K562 (cell line): ENCODE results near the gene EML1. TPM values are rescaled to one million over a fixed set of nuclear protein-coding genes. Genes with fewer than 3 reads are reported as not detected.
A peak's percentile ranks its signal among the peaks of the same experiment; 100 is the strongest.

Source experiments
- ATAC-seq: fragments of 200-7000 bp; cut with Tn5 transposase; 3 replicates; pipeline ENCODE4 v1.9.1; 2020; ENCODE audit warnings: moderate library complexity
- BruUV-seq: library from RNA; stranded (reverse); fragments of 400-500 nt; replicated peaks from 2 replicates; lab custom pipeline; 2021; lab: Mats Ljungman, UMichigan
- CTCF ChIA-PET: fragments of 300-600 bp; formaldehyde crosslinking; extraction: SDS; loops from one replicate; lab custom pipeline; 2021; ENCODE audit warnings: low intra/inter-chr PET ratio; lab: Yijun Ruan, JAX
- POLR2A ChIA-PET: fragments of 300-600, 350-650 bp; sonication (Branson Sonifier 250); formaldehyde crosslinking; extraction: SDS; loops from one replicate; lab custom pipeline; 2021; ENCODE audit warnings: antibody characterized with exemption, inconsistent platforms; lab: Yijun Ruan, JAX
- DNase-seq, 4 experiments: peaks; one replicate each; pipeline versions ENCODE4 v3.0.0 to v3.0.0-alpha.2; 2011 to 2018; ENCODE audit warnings: low spot score in 3 of 4, mixed read lengths in 3 of 4; ENCODE audit errors: extremely low read depth in 1 of 4
- FAIRE-seq: peaks from 2 replicates; lab custom pipeline; 2011; peaks lifted over from hg19 to GRCh38; lab: Jason Lieb, UNC
- H2AFZ ChIP-seq: 2 replicates; pipeline ENCODE4 v1.6.0; 2011; ENCODE audit warnings: low read depth, low read length, control low read depth, inconsistent platforms
- H3K27ac ChIP-seq: fragments of 200-600 bp; 3 replicates; pipeline ENCODE4 v1.8.0; 2011; ENCODE audit warnings: low read depth, mild to moderate bottlenecking, control low read depth, inconsistent platforms, low read length, moderate library complexity, mixed read lengths; ENCODE audit errors: extremely low read depth
- H3K27me3 ChIP-seq, 2 experiments: fragments of 300-600 bp in 1 of 2; 2 replicates in 1 of 2; 3 replicates in 1 of 2; pipeline versions ENCODE4 v1.6.0 to v1.8.0; 2011; ENCODE audit warnings: inconsistent platforms in 2 of 2, low read length in 2 of 2, mild to moderate bottlenecking in 1 of 2, mixed read lengths in 1 of 2, moderate library complexity in 1 of 2; ENCODE audit not compliant: control insufficient read depth in 2 of 2, insufficient read depth in 2 of 2
- H3K36me3 ChIP-seq: fragments of 300-600 bp; 3 replicates; pipeline ENCODE4 v1.8.0; 2011; ENCODE audit warnings: mild to moderate bottlenecking, low read length, inconsistent platforms; ENCODE audit not compliant: control insufficient read depth, insufficient read depth
- H3K4me1 ChIP-seq, 2 experiments: fragments of 200-600 bp in 1 of 2; replicated peaks in 1 of 2; 2 replicates in 1 of 2; 3 replicates in 1 of 2; pipeline versions ENCODE4 v1.5.1 to v1.8.0; 2011; ENCODE audit warnings: inconsistent platforms in 2 of 2, low read length in 2 of 2, mild to moderate bottlenecking in 1 of 2, mixed read lengths in 1 of 2, moderate library complexity in 1 of 2; ENCODE audit not compliant: control insufficient read depth in 2 of 2, insufficient read depth in 2 of 2
- H3K4me2 ChIP-seq: 2 replicates; pipeline ENCODE4 v1.6.1; 2011; ENCODE audit warnings: low read length, control low read depth, inconsistent platforms, mixed read lengths; ENCODE audit not compliant: insufficient read depth
- H3K4me3 ChIP-seq: fragments of 200-600 bp; sonication (generic), shearing (Covaris generic); 2 replicates; pipeline ENCODE4 v1.5.1; 2016; ENCODE audit warnings: control low read depth, inconsistent platforms
- H3K79me2 ChIP-seq: fragments of 200-600 bp; 3 replicates; pipeline ENCODE4 v1.8.0; 2011; ENCODE audit warnings: low read length, inconsistent platforms; ENCODE audit not compliant: control insufficient read depth, insufficient read depth
- H3K9ac ChIP-seq, 2 experiments: 2 replicates each; pipeline versions ENCODE4 v1.6.0 to v1.6.1; 2011; ENCODE audit warnings: low read depth in 2 of 2, low read length in 2 of 2, control low read depth in 1 of 2, inconsistent platforms in 1 of 2, mild to moderate bottlenecking in 1 of 2, mixed read lengths in 1 of 2; ENCODE audit not compliant: insufficient read depth in 1 of 2
- H3K9me1 ChIP-seq: one replicate; pipeline ENCODE4 v1.6.0; 2011; ENCODE audit warnings: inconsistent platforms, mild to moderate bottlenecking, low read length, moderate library complexity; ENCODE audit not compliant: control insufficient read depth, insufficient read depth
- H3K9me3 ChIP-seq: replicated peaks from 2 replicates; pipeline ENCODE4 v1.5.1; 2011; ENCODE audit warnings: low read depth, low read length, inconsistent platforms; ENCODE audit not compliant: control insufficient read depth, insufficient read depth
- H4K20me1 ChIP-seq: replicated peaks from 2 replicates; pipeline ENCODE4 v1.6.1; 2011; ENCODE audit warnings: low read length, inconsistent platforms, mixed read lengths; ENCODE audit not compliant: control insufficient read depth, insufficient read depth
- BACH1 ChIP-seq: fragments of 200-800 bp; sonication (Bioruptor generic); IDR thresholded peaks from 2 replicates; pipeline ENCODE4 v1.6.1; 2016; ENCODE audit warnings: missing genetic modification characterization, missing compliant biosample characterization
- CC2D1A ChIP-seq: fragments of 450-650 bp; IDR thresholded peaks from 2 replicates; pipeline ENCODE4 v1.6.1; 2017; ENCODE audit warnings: mild to moderate bottlenecking
- CTCF ChIP-seq, 3 experiments: IDR thresholded peaks in 2 of 3; conservative IDR thresholded peaks in 1 of 3; 2 replicates each; pipeline ENCODE4 v1.5.1; 2011 to 2012; ENCODE audit warnings: low read length in 3 of 3, mild to moderate bottlenecking in 3 of 3, control low read depth in 2 of 3, improper control_type of control experiment in 1 of 3, inconsistent platforms in 1 of 3, low read depth in 1 of 3, mixed read lengths in 1 of 3, moderate library complexity in 1 of 3; ENCODE audit not compliant: insufficient read depth in 2 of 3
- DDX20 ChIP-seq: fragments of 450-650 bp; IDR thresholded peaks from 2 replicates; pipeline ENCODE4 v1.6.1; 2016; ENCODE audit warnings: missing genetic modification characterization, low read depth, mild to moderate bottlenecking, missing compliant biosample characterization, moderate library complexity
- HIVEP1 ChIP-seq: fragments of 250-450 bp; sonication (Bioruptor Pico); IDR thresholded peaks from 2 replicates; pipeline ENCODE4 v1.4.0; 2020; ENCODE audit warnings: mild to moderate bottlenecking
- HNRNPL ChIP-seq: fragments of 200-400 bp; formaldehyde crosslinking; IDR thresholded peaks from 2 replicates; pipeline ENCODE4 v1.6.1; 2017; ENCODE audit warnings: low read depth, mild to moderate bottlenecking, low read length
- KLF16 ChIP-seq: IDR thresholded peaks from 2 replicates; pipeline ENCODE4 v1.6.1; 2016; ENCODE audit warnings: antibody characterized with exemption
- MAZ ChIP-seq, 2 experiments: fragments of 450-650 bp in 1 of 2; sonication (generic) in 1 of 2; formaldehyde crosslinking; IDR thresholded peaks in 1 of 2; conservative IDR thresholded peaks in 1 of 2; 2 replicates each; pipeline versions ENCODE4 v1.4.0 to v1.5.0; 2020; ENCODE audit warnings: mild to moderate bottlenecking in 1 of 2, missing genetic modification reagents in 1 of 2
- MBD2 ChIP-seq: sonication (generic); IDR thresholded peaks from 2 replicates; pipeline ENCODE4 v1.6.1; 2016; ENCODE audit warnings: low read depth, borderline replicate concordance
- POLR3A ChIP-seq: IDR thresholded peaks from 2 replicates; pipeline ENCODE4 v1.6.1; 2011; ENCODE audit warnings: borderline replicate concordance, mild to moderate bottlenecking, moderate library complexity; ENCODE audit not compliant: insufficient read length, insufficient read depth; ENCODE audit errors: extremely low read depth
- SMARCC2 ChIP-seq: fragments of 450-650 bp; IDR thresholded peaks from 2 replicates; pipeline ENCODE4 v1.6.1; 2017; ENCODE audit warnings: antibody characterized with exemption, moderate library complexity, mild to moderate bottlenecking, low read depth
- SPI1 ChIP-seq: IDR thresholded peaks from 2 replicates; pipeline ENCODE4 v1.6.1; 2011; ENCODE audit warnings: low read depth, low read length, control low read depth, borderline replicate concordance
- ZC3H8 ChIP-seq: fragments of 450-650 bp; IDR thresholded peaks from 2 replicates; pipeline ENCODE4 v1.6.1; 2017
- ZKSCAN3 ChIP-seq: fragments of 250-450 bp; sonication (Bioruptor Pico); IDR thresholded peaks from 2 replicates; pipeline ENCODE4 v1.4.0; 2020
- WGBS: fragments of 100-300 bp; shearing (Covaris generic); methylation state at CpG from one replicate; pipeline ENCODE4 v1.1.6; 2016; ENCODE audit warnings: low coverage, mixed read lengths; ENCODE audit not compliant: insufficient coverage; ENCODE audit errors: missing lambda C conversion rate; 5-methylcytosine and 5-hydroxymethylcytosine counted together
- in situ Hi-C: fragments of 300-500 bp; cut with MboI; formaldehyde crosslinking; loops from 4 replicates; pipeline ENCODE4 v1.15.0; 2018; ENCODE audit warnings: inconsistent platforms, mixed read lengths
- intact Hi-C: fragments of 100-400 bp; cut with micrococcal nuclease; formaldehyde crosslinking; loops from 2 replicates; pipeline ENCODE4 v1.14.2; 2022
- polyA plus RNA-seq, 8 experiments: library from polyadenylated mRNA; depleted of rRNA in 4 of 8; stranded (reverse) in 5 of 8; unstranded in 3 of 8; fragments of >200 nt; fragmentation: Nextera tagmentation in 2 of 8; fragmentation: Illumina TruSeq in 1 of 8; extraction: Ambion mirVana in 2 of 8; extraction: Trizol in 1 of 8; gene quantifications; 2 replicates each; pipeline versions ENCODE4 v1.2.1 to v1.2.3, GENCODE V29; 2011 to 2014; ENCODE audit warnings: inconsistent platforms in 1 of 8, missing spikeins in 1 of 8
- total RNA-seq, 7 experiments: library from RNA; depleted of rRNA in 6 of 7; stranded (reverse); fragments of >200 nt in 6 of 7; fragmentation: Illumina TruSeq in 2 of 7; extraction: Trizol in 2 of 7; gene quantifications; 2 replicates each; pipeline versions ENCODE4 v1.2.1 to v1.2.3, GENCODE V29; 2011 to 2021; ENCODE audit warnings: low replicate concordance in 1 of 7
- TF ChIP-seq, protein P1 (sequence below): sonication (generic); formaldehyde crosslinking; IDR thresholded peaks from 2 replicates; pipeline ENCODE4 v1.8.0; 2022; ENCODE audit warnings: mild to moderate bottlenecking, missing genetic modification reagents
- TF ChIP-seq, protein P2 (sequence below), 3 experiments: fragments of 200-800 bp in 1 of 3; sonication (Bioruptor generic) in 1 of 3; sonication (generic) in 1 of 3; formaldehyde crosslinking in 1 of 3; IDR thresholded peaks; 2 replicates each; pipeline versions ENCODE4 v1.6.1 to v1.8.0; 2016 to 2022; ENCODE audit warnings: mild to moderate bottlenecking in 2 of 3, missing compliant biosample characterization in 2 of 3, missing genetic modification characterization in 2 of 3, missing genetic modification reagents in 1 of 3

The EML1 gene
- total and polyA plus RNA-seq, 9 of the 15 experiments (the other 6 are each of a cell fraction or from before 2014, with no cell fraction given) = 0.01 to 0.35 (median 0.07) TPM; not detected in 2

DNA sequence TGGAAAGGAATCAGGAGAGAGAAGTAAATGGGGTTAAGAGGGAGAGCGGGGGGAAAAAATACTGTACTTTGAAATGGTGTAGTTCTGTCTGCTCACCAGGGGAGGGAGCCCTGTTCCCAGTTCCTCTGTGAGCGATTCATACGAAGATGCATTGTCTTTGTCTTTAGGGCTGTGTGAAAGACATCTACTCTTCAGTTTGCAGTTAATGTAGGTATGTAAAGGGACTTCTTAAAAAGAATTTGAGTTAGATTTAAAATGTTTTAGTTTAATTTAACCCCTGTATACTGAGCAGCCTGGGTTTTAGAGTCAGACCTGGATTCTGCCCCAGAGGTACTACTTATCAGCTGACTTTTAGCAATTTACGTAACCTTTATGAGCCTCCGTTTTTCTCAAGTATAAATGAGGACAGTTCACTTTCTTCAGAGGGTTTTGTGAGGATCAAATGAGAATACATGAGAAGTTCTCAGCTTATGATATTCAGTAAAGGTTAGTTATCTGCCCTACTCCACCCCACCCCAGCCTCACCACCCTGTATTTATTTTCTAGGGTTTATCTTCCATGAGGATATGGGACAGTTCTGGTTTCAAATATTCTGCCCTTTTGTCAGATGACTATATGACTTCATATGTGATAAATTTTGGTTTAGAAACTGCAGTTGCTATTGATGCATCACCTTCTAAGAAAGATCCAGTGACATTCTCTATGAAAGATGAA, 189.5 kb downstream of the EML1 start:
- Histone ChIP-seq H3K9ac (no peak overlapping the region), H3K9me1 (no peaks in the 10 kb centered on the region), H3K4me1 (peaks cover 2 to 7% of the 10 kb centered on the region in 2 experiments; a peak in 3 of 5 replicates), H3K79me2 (peaks cover 33% of the 10 kb centered on the region), H3K36me3 (no peaks in the 10 kb centered on the region), H3K9me3 (no peaks in the 10 kb centered on the region), H2AFZ (no peak overlapping the region), H4K20me1 (no peaks in the 10 kb centered on the region), H3K27me3 (no peaks in the 10 kb centered on the region), H3K27ac (no peak overlapping the region), H3K4me2 (no peak overlapping the region), H3K4me3 (no peak overlapping the region)
- peak; percentile 57 to 75 (median 64) for DNase-seq
- peak; percentile 87 for FAIRE-seq
- in situ Hi-C loops (loop anchor here (10.0 kb wide), 1 partner anchor 132 kb away; no protein-coding TSS in a partner anchor), intact Hi-C loops (loop anchor here (1.0 to 10.0 kb wide), 5 partner anchors 43 to 392 kb away; partner anchors contain the start of genes EVL and WDR25)
- ChIA-PET POLR2A (interaction anchor here (1.4 to 1.8 kb wide), 2 partner anchors 9 to 10 kb away, joined by 5 read pairs; no protein-coding TSS in a partner anchor), CTCF (interaction anchor here (1.0 to 2.0 kb wide), 5 partner anchors 42 to 210 kb away, joined by 3 to 15 read pairs (median 5); no protein-coding TSS in a partner anchor)
- WGBS = 10% methylated on average over 5 of the region's 5 CpGs
- BruUV-seq = no TSS peak
- peak; percentile 95 for ATAC-seq
- TF ChIP-seq CC2D1A (0 out of 2 replicates have a peak, but pooled peaks have one; percentile 38), KLF16 (0 out of 2 replicates have a peak, but pooled peaks have one; percentile 27), MAZ (CRISPR knock-in tag; conservative IDR thresholded peaks at IDR 0.05 in 1 of 2, IDR thresholded peaks at IDR 0.05 in 1 of 2) (peak in 1 of 2 experiments; percentile 41; a peak in 1 of 4 replicates), MBD2 (no peak), POLR3A (no peak), CTCF (IDR thresholded peaks at IDR 0.05 in 2 of 3, conservative IDR thresholded peaks at IDR 0.05 in 1 of 3; ENCODE audit: insufficient read depth in 2 of 3, low read depth in 1 of 3, low read length in 3 of 3) (peak; percentile 72 to 80 (median 75)), SMARCC2 (no peak), ZC3H8 (no peak), HNRNPL (no peak), SPI1 (0 out of 2 replicates have a peak, but pooled peaks have one; percentile 5), BACH1 (tag) (no peak), DDX20 (tag) (no peak), ZKSCAN3 (CRISPR knock-in tag) (no peak), HIVEP1 (CRISPR knock-in tag) (no peak)
- TF ChIP-seq, protein P1, sequence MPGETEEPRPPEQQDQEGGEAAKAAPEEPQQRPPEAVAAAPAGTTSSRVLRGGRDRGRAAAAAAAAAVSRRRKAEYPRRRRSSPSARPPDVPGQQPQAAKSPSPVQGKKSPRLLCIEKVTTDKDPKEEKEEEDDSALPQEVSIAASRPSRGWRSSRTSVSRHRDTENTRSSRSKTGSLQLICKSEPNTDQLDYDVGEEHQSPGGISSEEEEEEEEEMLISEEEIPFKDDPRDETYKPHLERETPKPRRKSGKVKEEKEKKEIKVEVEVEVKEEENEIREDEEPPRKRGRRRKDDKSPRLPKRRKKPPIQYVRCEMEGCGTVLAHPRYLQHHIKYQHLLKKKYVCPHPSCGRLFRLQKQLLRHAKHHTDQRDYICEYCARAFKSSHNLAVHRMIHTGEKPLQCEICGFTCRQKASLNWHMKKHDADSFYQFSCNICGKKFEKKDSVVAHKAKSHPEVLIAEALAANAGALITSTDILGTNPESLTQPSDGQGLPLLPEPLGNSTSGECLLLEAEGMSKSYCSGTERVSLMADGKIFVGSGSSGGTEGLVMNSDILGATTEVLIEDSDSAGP (CRISPR knock-in tag) = no peak
- TF ChIP-seq, protein P2, sequence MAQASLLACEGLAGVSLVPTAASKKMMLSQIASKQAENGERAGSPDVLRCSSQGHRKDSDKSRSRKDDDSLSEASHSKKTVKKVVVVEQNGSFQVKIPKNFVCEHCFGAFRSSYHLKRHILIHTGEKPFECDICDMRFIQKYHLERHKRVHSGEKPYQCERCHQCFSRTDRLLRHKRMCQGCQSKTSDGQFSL (CRISPR knock-in tag; IDR thresholded peaks at IDR 0.05) = no peak
- TF ChIP-seq, protein P2 (tag; IDR thresholded peaks at IDR 0.05) = no peak
